Fibroblast of skin of left quadriceps (primary cell): ENCODE results near the gene OR11A1.
"Not testable (repeated sequence)": the region's sequence is repeated elsewhere in the genome, so short reads cannot be mapped to it uniquely, and the experiment has no call there.

Experiments used
- DNase-seq, 2 experiments: peaks; one replicate each; pipeline ENCODE4 v3.0.0-alpha.2; 2013; ENCODE audit warnings: low read depth in 2 of 2

OR11A1 gene

GRCh38 chr6:29478740-29479139 is 21.9 kb upstream of the OR11A1 start:
- no peak for DNase-seq

- DNase-seq, result no peak
Observed at GRCh38 chr6:29477923-29478450, 21.1 kb upstream of the OR11A1 start.

DNA sequence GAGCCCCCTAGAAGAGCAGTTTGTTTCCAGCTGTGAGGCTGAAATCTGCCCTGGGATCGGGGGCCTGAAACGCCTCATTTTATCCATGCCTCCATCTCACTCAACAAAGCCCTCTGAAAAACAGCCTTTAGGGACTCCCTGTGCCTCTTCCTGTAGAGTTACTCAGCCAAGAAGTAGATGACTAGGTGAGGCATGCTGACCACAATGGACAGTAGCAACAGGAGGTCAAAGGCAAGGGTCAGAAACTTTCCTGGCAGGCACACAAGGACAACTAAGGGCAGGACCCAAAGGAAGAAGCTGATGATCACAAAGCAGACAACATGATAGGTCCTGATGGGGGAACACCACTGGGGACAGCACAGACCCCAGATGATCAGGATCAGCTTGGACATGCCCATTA is 18.1 kb upstream of the OR11A1 start:
- DNase-seq, result no peak

- no peak for DNase-seq
Observed at GRCh38 chr6:29466241-29466640, 9.4 kb upstream of the OR11A1 start.

DNA sequence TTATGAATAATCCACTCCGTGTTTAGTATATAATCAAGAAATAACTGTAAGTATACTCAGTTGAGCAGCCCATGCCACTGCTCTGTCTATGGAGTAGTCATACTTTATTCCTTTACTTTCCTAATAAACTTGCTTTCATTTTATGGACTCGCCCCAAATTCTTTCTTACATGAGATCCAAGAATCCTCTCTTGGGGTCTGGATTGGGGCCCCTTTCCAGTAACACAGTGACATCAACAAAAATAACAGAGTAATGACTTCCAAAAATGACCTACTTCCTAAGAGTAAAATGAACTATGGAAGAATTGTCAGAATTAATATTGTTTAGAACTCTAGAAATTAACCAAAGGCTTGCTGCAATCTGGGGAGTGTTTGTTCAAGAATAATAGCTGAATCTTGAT is 8.9 kb upstream of the OR11A1 start:
- DNase-seq, result no peak

GRCh38 chr6:29465279-29465678 is 8.4 kb upstream of the OR11A1 start:
- DNase-seq, result no peak

GRCh38 chr6:29462022-29462421 is 5.2 kb upstream of the OR11A1 start:
- DNase-seq, result no peak

- DNase-seq, result no peak
Observed at GRCh38 chr6:29461021-29461814, 4.3 kb upstream of the OR11A1 start.

GRCh38 chr6:29451471-29452193 is 5.2 kb downstream of the OR11A1 start:
- DNase-seq, result no peak

DNA sequence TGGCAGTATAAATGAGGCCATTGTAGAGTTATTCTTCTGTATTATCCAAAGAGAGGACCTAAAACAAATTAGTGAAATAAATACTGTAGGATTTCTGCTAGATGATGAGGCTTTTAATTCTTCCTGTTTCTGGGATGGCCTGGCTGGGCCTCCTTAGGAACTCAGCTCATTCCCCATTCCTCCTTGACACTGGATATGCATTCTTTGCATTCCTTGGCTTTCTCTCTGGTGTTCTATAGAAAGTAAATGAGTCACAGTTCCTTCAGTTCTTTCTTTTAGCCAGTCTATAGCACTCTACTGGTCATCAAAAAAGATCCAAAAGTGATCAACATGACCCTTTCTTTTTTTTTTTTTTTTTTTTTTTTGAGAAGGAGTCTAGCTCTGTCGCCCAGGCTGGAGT is 9.2 kb downstream of the OR11A1 start:
- DNase-seq, result no peak

GRCh38 chr6:29444031-29444430 is 12.8 kb downstream of the OR11A1 start:
- not testable (repeated sequence) for DNase-seq

DNA sequence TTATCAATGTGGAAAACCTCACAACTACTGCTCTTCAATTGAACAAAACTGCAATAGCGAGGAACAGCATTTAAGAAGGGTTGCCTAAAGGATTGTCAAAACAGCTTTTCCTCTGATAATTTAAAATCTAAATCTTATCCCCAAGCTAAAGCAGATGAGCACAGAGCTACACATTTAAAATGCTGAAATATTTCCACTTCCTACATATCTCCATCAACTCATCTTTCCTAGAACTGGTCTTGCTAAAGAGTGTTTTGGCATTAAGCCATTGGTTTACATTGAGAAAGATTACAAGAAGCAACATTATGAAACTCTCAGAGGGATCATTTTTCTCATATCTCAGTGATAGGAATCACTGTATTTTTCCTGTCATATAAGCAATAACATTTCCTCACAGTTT is 14.2 kb downstream of the OR11A1 start:
- DNase-seq, result no peak

DNA sequence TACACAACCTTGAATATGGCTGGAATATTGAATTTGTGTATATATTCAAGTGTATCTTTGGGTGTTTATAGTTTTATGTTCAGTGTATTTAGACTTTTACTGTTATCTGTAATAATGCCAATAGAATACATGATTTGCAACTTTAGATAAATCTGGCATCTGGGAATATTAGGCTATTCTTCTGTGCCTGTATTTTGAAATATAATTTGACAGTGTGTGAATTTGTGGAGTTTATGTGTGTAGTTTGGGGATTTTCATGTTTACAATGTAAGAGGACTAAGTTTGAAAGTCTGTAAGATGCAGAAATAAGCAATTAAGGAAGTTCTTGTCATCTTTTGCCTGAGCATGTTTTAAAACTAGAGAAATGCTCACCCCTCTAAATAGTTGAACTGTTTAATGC is 17.9 kb downstream of the OR11A1 start, which contains the start of gene OR10C1:
Gene OR10C1 (plus strand): TSS at position 301 of the 400 bp plus-strand sequence. CDS start 710 bp downstream, outside the sequence.
- DNase-seq, result no peak

- not testable (repeated sequence) for DNase-seq
Observed at GRCh38 chr6:29436730-29437129, 20.1 kb downstream of the OR11A1 start.

GRCh38 chr6:29426654-29427053 is 30.2 kb downstream of the OR11A1 start:
- no peak for DNase-seq

GRCh38 chr6:29425075-29425474 is 31.8 kb downstream of the OR11A1 start:
- no peak for DNase-seq

DNA sequence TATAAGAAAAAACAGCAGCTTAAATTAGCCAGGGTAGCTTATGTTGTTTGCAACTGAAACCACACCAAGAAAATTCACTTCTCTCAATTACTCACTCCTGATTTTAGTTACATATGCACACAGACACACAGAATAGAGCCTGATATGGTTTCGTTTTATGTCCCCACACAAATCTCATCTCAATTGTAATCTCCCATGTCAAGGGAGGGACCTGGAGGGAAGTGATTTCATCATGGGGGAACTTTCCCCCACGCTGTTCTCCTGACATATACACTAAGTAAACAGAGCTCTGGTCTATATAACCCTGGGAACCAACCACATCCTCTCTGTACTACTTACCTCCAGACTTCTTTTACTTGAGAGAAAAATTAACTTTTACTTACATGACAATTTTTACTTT is 32.3 kb downstream of the OR11A1 start:
- no peak for DNase-seq

GRCh38 chr6:29424168-29424567 is 32.7 kb downstream of the OR11A1 start:
- DNase-seq, result no peak

GRCh38 chr6:29419516-29419915 is 37.4 kb downstream of the OR11A1 start:
- DNase-seq, result no peak

DNA sequence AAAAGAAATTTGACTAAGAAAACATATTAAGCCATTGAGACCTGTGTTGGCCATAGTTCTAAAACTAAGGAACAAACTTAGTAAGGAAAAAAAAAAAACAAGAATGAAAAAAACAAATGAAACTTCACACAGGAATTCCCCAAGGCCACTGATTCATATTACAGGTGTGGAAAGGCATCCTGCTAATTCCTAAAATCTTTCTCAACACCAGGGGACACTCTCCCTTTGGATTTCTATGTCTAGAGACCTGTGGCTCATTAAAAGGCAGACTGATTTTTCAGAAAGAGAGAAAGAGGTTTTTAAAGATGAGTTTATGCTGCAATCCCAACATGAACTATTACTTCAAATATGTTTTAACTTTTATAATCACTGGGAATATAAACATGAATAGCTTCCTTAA is 42.3 kb downstream of the OR11A1 start, which contains the start of gene OR12D1:
Gene OR12D1 (plus strand): TSS at position 341 of the 400 bp plus-strand sequence.
- no peak for DNase-seq

GRCh38 chr6:29403801-29404200 is 53.1 kb downstream of the OR11A1 start:
- DNase-seq, result no peak

- DNase-seq, result no peak
Observed at GRCh38 chr6:29399525-29399924, 57.3 kb downstream of the OR11A1 start.

DNA sequence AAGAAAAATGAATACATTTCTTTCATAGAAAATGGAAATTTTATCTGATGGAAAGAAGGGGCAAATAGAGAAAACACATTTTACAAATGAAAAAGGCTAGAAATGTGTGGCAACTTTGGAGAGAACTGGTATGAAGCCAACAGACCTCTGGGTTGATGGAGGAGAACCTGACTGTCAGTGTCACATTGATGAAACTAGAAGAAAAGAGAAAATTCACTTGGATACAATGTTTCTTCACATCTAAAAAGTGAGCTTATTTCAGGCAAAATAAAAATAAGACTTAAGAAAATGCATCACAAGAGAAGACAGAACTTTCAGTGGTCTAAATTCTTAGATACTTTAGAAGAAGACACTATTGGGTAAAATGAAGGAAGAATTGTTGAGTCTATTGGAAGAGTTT is 61.5 kb downstream of the OR11A1 start, which contains the start of gene OR12D2:
Gene OR12D2 (plus strand): TSS at position 301 of the 400 bp plus-strand sequence. CDS start 1,069 bp downstream, outside the sequence.
- no peak for DNase-seq
